ENCODE measurements around the gene TBL1X.

GRCh38 chrX:9473708-9474107, 8.8 kb downstream of the TBL1X start:
- no peak for TF ChIP-seq CTCF (conservative IDR thresholded peaks at IDR 0.05; ENCODE audit: low read length)
- TF ChIP-seq EZH2phosphoT487 (IDR thresholded peaks at IDR 0.05; ENCODE audit: borderline replicate concordance, low read depth, low read length): no peak

Data from OCI-LY7 (cell line).